Stimulated activated CD8-positive, alpha-beta memory T cell treated with anti-CD3 and anti-CD28 coated beads, Interleukin-12 subunit alpha, Interleukin-12 subunit beta, amount 100 ng/mL, for 1 hour (primary cell): ENCODE results near the gene ZNF133.

ENCODE experiments used
- DNase-seq: peaks from one replicate; pipeline ENCODE4 v3.0.0-alpha.2; 2020; ENCODE audit warnings: low read depth

Gene ZNF133

GRCh38 chr20:18362916-18363315 is 74.6 kb downstream of the ZNF133 start:
- no peak for DNase-seq

- no peak for DNase-seq
Observed at GRCh38 chr20:18363708-18364107, 75.4 kb downstream of the ZNF133 start.

- no peak for DNase-seq
Observed at GRCh38 chr20:18364768-18365167, 76.4 kb downstream of the ZNF133 start.
